H1 (cell line): Measurements from ENCODE around the gene RDH12. TPM values are rescaled to one million over a fixed set of nuclear protein-coding genes. Genes with fewer than 3 reads are reported as not detected.
A peak's percentile ranks its signal among the peaks of the same experiment; 100 is the strongest.

Experiments used
- BRCA1 ChIP-seq: IDR thresholded peaks from 2 replicates; pipeline ENCODE4 v1.6.1; 2012; ENCODE audit warnings: low read depth, low read length, improper control_type of control experiment
- EGR1 ChIP-seq: IDR thresholded peaks from 2 replicates; pipeline ENCODE4 v1.6.1; 2011; ENCODE audit warnings: low read depth, low read length, borderline replicate concordance
- JUND ChIP-seq: IDR thresholded peaks from 2 replicates; pipeline ENCODE4 v1.6.1; 2011; ENCODE audit warnings: mild to moderate bottlenecking, improper control_type of control experiment, low read length
- KDM1A ChIP-seq: fragments of 200-600, 300-600 bp; sonication (generic); IDR thresholded peaks from 2 replicates; pipeline ENCODE4 v1.7.1; 2016; ENCODE audit warnings: mild to moderate bottlenecking, low read length, borderline replicate concordance
- RAD21 ChIP-seq, 2 experiments: IDR thresholded peaks in 1 of 2; conservative IDR thresholded peaks in 1 of 2; 2 replicates each; pipeline ENCODE4 v1.6.1; 2011; ENCODE audit warnings: low read depth in 2 of 2, low read length in 2 of 2, improper control_type of control experiment in 1 of 2, inconsistent platforms in 1 of 2, mild to moderate bottlenecking in 1 of 2, moderate library complexity in 1 of 2
- TBP ChIP-seq: IDR thresholded peaks from 2 replicates; pipeline ENCODE4 v1.6.1; 2011; ENCODE audit warnings: low read depth, low read length, improper control_type of control experiment
- polyA plus RNA-seq, 7 experiments: library from polyadenylated mRNA; depleted of rRNA in 3 of 7; stranded (reverse) in 5 of 7; unstranded in 2 of 7; fragments of >200 nt in 5 of 7; fragments of 200-250 nt in 2 of 7; gene quantifications; 1 replicate in 5 of 7; 2 replicates in 1 of 7; 4 replicates in 1 of 7; pipeline versions ENCODE4 v1.2.1 to v1.2.3, GENCODE V29; 2011 to 2013; ENCODE audit warnings: missing spikeins in 2 of 7, mixed read lengths in 2 of 7
- total RNA-seq: library from RNA; stranded (reverse); fragmentation: NEBNext Ultra II Directional; extraction: Animal tissue kit (Norgen Biotek cat#: 25700); gene quantifications from 2 replicates; pipeline ENCODE4 v1.2.1, GENCODE V29; 2021
- TF ChIP-seq, protein P1 (sequence below): fragments of 300-600 bp; sonication (generic); IDR thresholded peaks from 2 replicates; pipeline ENCODE4 v1.7.1; 2012; ENCODE audit warnings: low read length, moderate library complexity, mild to moderate bottlenecking, inconsistent platforms; ENCODE audit not compliant: insufficient replicate concordance
- TF ChIP-seq, protein P2 (sequence below): IDR thresholded peaks from 2 replicates; pipeline ENCODE4 v1.6.1; 2011; ENCODE audit warnings: low read depth, mild to moderate bottlenecking, low read length; ENCODE audit not compliant: insufficient read depth

Gene RDH12
- total and polyA plus RNA-seq, 2 of the 8 experiments (the other 6 are each of a cell fraction or from before 2014, with no cell fraction given) = 1.2 to 1.5 TPM

DNA sequence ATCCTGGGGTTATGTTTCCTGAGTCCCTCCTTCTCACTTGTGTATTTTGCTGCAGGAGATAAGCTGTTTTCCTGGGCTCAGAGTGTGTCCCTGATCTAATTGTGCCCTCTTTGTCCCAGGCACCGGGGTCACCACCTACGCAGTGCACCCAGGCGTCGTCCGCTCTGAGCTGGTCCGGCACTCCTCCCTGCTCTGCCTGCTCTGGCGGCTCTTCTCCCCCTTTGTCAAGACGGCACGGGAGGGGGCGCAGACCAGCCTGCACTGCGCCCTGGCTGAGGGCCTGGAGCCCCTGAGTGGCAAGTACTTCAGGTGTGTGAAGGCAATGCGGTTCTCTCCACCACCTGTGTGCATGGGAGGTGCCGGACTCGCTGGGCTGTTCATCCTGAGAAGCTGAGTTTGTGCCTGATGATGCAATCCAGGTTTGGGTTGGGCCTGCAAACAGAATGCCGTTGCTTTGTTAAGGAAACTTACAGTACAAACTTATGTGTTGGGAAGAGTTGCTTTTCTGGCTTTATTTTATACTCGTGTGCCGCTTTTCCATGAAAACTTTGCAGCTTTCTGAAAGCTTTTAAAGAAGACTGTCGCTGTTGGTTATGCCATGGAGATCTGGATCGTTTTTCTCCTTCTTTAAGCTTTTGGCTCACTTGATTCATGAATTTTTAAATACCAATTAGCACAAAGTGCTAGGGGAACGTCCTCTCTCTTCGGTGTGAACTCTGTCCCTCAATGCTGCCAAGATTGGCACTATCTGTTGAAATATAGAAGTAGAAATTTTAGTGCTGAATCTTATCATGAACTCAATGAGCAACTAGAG lies 27.6 kb downstream of the RDH12 start (continued):
- TF ChIP-seq EGR1 (peak; percentile 68; the same call in 1 of the 2 replicates), BRCA1 (no peak), JUND (peak; percentile 67), KDM1A (no peak), RAD21 (IDR thresholded peaks at IDR 0.05 in 1 of 2, conservative IDR thresholded peaks at IDR 0.05 in 1 of 2; ENCODE audit: low read depth in 2 of 2, low read length in 2 of 2) (0 out of 4 replicates have a peak, but pooled peaks of 1 of the 2 experiments have one; percentile 9), TBP (peak; percentile 46; the same call in 1 of the 2 replicates)
- TF ChIP-seq, protein P1, sequence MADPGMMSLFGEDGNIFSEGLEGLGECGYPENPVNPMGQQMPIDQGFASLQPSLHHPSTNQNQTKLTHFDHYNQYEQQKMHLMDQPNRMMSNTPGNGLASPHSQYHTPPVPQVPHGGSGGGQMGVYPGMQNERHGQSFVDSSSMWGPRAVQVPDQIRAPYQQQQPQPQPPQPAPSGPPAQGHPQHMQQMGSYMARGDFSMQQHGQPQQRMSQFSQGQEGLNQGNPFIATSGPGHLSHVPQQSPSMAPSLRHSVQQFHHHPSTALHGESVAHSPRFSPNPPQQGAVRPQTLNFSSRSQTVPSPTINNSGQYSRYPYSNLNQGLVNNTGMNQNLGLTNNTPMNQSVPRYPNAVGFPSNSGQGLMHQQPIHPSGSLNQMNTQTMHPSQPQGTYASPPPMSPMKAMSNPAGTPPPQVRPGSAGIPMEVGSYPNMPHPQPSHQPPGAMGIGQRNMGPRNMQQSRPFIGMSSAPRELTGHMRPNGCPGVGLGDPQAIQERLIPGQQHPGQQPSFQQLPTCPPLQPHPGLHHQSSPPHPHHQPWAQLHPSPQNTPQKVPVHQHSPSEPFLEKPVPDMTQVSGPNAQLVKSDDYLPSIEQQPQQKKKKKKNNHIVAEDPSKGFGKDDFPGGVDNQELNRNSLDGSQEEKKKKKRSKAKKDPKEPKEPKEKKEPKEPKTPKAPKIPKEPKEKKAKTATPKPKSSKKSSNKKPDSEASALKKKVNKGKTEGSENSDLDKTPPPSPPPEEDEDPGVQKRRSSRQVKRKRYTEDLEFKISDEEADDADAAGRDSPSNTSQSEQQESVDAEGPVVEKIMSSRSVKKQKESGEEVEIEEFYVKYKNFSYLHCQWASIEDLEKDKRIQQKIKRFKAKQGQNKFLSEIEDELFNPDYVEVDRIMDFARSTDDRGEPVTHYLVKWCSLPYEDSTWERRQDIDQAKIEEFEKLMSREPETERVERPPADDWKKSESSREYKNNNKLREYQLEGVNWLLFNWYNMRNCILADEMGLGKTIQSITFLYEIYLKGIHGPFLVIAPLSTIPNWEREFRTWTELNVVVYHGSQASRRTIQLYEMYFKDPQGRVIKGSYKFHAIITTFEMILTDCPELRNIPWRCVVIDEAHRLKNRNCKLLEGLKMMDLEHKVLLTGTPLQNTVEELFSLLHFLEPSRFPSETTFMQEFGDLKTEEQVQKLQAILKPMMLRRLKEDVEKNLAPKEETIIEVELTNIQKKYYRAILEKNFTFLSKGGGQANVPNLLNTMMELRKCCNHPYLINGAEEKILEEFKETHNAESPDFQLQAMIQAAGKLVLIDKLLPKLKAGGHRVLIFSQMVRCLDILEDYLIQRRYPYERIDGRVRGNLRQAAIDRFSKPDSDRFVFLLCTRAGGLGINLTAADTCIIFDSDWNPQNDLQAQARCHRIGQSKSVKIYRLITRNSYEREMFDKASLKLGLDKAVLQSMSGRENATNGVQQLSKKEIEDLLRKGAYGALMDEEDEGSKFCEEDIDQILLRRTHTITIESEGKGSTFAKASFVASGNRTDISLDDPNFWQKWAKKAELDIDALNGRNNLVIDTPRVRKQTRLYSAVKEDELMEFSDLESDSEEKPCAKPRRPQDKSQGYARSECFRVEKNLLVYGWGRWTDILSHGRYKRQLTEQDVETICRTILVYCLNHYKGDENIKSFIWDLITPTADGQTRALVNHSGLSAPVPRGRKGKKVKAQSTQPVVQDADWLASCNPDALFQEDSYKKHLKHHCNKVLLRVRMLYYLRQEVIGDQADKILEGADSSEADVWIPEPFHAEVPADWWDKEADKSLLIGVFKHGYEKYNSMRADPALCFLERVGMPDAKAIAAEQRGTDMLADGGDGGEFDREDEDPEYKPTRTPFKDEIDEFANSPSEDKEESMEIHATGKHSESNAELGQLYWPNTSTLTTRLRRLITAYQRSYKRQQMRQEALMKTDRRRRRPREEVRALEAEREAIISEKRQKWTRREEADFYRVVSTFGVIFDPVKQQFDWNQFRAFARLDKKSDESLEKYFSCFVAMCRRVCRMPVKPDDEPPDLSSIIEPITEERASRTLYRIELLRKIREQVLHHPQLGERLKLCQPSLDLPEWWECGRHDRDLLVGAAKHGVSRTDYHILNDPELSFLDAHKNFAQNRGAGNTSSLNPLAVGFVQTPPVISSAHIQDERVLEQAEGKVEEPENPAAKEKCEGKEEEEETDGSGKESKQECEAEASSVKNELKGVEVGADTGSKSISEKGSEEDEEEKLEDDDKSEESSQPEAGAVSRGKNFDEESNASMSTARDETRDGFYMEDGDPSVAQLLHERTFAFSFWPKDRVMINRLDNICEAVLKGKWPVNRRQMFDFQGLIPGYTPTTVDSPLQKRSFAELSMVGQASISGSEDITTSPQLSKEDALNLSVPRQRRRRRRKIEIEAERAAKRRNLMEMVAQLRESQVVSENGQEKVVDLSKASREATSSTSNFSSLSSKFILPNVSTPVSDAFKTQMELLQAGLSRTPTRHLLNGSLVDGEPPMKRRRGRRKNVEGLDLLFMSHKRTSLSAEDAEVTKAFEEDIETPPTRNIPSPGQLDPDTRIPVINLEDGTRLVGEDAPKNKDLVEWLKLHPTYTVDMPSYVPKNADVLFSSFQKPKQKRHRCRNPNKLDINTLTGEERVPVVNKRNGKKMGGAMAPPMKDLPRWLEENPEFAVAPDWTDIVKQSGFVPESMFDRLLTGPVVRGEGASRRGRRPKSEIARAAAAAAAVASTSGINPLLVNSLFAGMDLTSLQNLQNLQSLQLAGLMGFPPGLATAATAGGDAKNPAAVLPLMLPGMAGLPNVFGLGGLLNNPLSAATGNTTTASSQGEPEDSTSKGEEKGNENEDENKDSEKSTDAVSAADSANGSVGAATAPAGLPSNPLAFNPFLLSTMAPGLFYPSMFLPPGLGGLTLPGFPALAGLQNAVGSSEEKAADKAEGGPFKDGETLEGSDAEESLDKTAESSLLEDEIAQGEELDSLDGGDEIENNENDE = no peak
- TF ChIP-seq, protein P2, sequence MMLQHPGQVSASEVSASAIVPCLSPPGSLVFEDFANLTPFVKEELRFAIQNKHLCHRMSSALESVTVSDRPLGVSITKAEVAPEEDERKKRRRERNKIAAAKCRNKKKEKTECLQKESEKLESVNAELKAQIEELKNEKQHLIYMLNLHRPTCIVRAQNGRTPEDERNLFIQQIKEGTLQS = peak; percentile 83
